HG03521 (cell line): ENCODE results near the gene ECM1.
A peak's percentile ranks its signal among the peaks of the same experiment; 100 is the strongest.

ENCODE experiments used
- ATAC-seq: cut with Tn5 transposase; IDR thresholded peaks from one replicate; pipeline ENCODE4 v1.9.1; 2021; ENCODE audit warnings: mild to moderate bottlenecking, moderate library complexity; ENCODE audit not compliant: unreplicated experiment

Gene ECM1

GRCh38 chr1:150511985-150512660, 4.2 kb downstream of the ECM1 start:
- no peak for ATAC-seq

- no peak for ATAC-seq
Measured at GRCh38 chr1:150512846-150513245, 4.9 kb downstream of the ECM1 start.

- no peak for ATAC-seq
Measured at GRCh38 chr1:150513351-150513791, 5.5 kb downstream of the ECM1 start.

- no peak for ATAC-seq
Measured at GRCh38 chr1:150514260-150514659, 6.4 kb downstream of the ECM1 start.

GRCh38 chr1:150514913-150515327, 7.0 kb downstream of the ECM1 start:
- no peak for ATAC-seq

GRCh38 chr1:150515328-150516049, 7.6 kb downstream of the ECM1 start, which contains the start of gene FALEC:
Gene FALEC, plus strand, starts transcription at chr1:150515752.
- peak; percentile 97 for ATAC-seq

GRCh38 chr1:150516050-150516591, 8.2 kb downstream of the ECM1 start:
- ATAC-seq, result no peak

GRCh38 chr1:150516616-150517015, 8.7 kb downstream of the ECM1 start:
- no peak for ATAC-seq

GRCh38 chr1:150521196-150521968, 13.5 kb downstream of the ECM1 start:
- ATAC-seq, result no peak

GRCh38 chr1:150525348-150525747, 17.4 kb downstream of the ECM1 start:
- ATAC-seq, result no peak

- ATAC-seq, result no peak
Measured at GRCh38 chr1:150528196-150528595, 20.3 kb downstream of the ECM1 start.

- ATAC-seq, result no peak
Measured at GRCh38 chr1:150529017-150529416, 21.1 kb downstream of the ECM1 start.

- no peak for ATAC-seq
Measured at GRCh38 chr1:150530491-150531159, 22.7 kb downstream of the ECM1 start.

- ATAC-seq, result no peak
Measured at GRCh38 chr1:150532860-150533259, 25.0 kb downstream of the ECM1 start.

- ATAC-seq, result no peak
Measured at GRCh38 chr1:150534002-150534401, 26.1 kb downstream of the ECM1 start.

- no peak for ATAC-seq
Measured at GRCh38 chr1:150535511-150536287, 27.8 kb downstream of the ECM1 start.

GRCh38 chr1:150536836-150537731, 29.2 kb downstream of the ECM1 start:
- ATAC-seq, result no peak

- ATAC-seq, result no peak
Measured at GRCh38 chr1:150537732-150538684, 30.1 kb downstream of the ECM1 start.
